ENCODE data around the gene FNDC3B.

Gene FNDC3B

DNA sequence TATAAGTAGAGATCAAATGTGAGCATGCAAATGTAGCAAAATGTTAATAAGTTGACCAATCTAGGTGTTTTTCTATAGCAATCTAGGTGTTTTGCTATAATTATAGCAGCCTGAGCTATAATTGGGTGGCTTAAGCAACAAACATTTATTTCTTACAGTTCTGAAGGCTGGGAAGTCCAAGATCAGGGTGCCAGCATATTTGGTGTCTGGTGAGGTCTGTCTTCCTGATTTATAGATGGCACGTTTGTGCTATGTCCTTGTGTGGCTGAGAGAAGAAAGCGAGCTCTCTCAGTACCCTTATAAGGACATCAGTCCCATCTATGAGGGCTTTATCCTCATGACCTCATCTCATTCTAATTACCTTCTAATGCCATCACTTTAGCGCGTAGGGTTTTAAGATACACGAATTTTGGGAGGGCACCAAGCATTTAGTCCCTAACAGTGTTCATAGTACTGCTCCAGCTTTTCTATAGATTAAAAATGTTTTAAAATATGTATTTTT is 237.8 kb downstream of the FNDC3B start:
- Histone ChIP-seq H3K36me3 (ENCODE audit: insufficient read depth, low read length) (peaks cover 2% of the 10 kb centered on the region), H3K9me3 (ENCODE audit: control insufficient read depth, insufficient read depth, low read length) (no peaks in the 10 kb centered on the region), H3K9ac (ENCODE audit: low read depth, low read length) (no peak overlapping the region), H3K4me1 (ENCODE audit: insufficient read depth, low read length) (no peaks in the 10 kb centered on the region; the same call in 1 of the 2 replicates)

DNA sequence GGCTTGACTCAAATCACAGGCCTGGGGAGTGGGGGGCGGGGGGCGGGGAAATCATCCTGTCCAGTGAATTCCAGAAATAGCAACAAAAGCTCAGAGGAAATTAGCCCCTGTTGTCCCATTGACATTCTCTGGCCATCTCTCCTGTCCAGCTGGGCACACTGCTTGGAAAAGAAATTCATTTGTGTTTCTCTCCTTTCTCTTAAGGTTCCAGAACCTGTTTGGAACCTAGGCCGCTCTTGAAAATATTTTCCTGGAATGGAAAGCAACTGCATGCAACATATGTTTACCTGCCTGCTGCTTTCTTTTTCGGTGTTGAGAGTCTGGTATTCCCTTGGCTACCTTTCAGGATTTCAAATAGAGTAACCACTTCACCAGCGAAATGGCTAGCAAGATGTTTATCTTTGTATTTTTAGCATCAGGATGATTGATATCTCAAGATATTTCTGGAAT is 239.8 kb downstream of the FNDC3B start:
- Histone ChIP-seq H3K4me1 (ENCODE audit: insufficient read depth, low read length) (no peaks in the 10 kb centered on the region; the same call in 1 of the 2 replicates), H3K9me3 (ENCODE audit: control insufficient read depth, insufficient read depth, low read length) (no peaks in the 10 kb centered on the region), H3K9ac (ENCODE audit: low read depth, low read length) (no peak overlapping the region), H3K36me3 (ENCODE audit: insufficient read depth, low read length) (peaks cover 2% of the 10 kb centered on the region)

DNA sequence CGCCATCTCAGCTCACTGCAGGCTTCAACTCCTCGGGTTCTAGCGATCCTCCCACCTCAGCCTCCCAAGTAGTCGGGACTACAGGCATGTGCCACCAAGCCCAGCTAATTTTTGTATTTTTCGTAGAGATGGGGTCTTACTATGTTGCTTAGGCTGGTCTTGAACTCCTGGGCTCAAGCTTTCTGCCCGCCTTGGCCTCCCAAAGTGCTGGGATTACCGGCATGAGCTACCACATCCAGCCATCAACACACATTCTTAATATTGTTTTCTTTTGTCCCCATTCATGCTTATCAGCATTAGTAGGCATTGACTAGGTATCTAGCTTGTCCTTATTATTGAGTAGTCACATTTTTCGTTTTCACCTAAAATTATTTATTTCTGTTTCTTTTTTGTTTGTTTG is 240.6 kb downstream of the FNDC3B start:
- peaks cover 2% of the 10 kb centered on the region for H3K36me3 ChIP-seq (ENCODE audit: insufficient read depth, low read length)
- H3K9me3 ChIP-seq (ENCODE audit: control insufficient read depth, insufficient read depth, low read length): no peaks in the 10 kb centered on the region
- H3K9ac ChIP-seq (ENCODE audit: low read depth, low read length): no peak overlapping the region
- peaks cover under 1% of the 10 kb centered on the region; the same call in 1 of the 2 replicates for H3K4me1 ChIP-seq (ENCODE audit: insufficient read depth, low read length)

GRCh38 chr3:172280406-172281051 is 241.2 kb downstream of the FNDC3B start:
- Histone ChIP-seq H3K9ac (ENCODE audit: low read depth, low read length) (no peak overlapping the region), H3K4me1 (ENCODE audit: insufficient read depth, low read length) (peaks cover 5% of the 10 kb centered on the region; the same call in 1 of the 2 replicates), H3K36me3 (ENCODE audit: insufficient read depth, low read length) (peaks cover 2% of the 10 kb centered on the region), H3K9me3 (ENCODE audit: control insufficient read depth, insufficient read depth, low read length) (no peaks in the 10 kb centered on the region)

- no peaks in the 10 kb centered on the region for H3K9me3 ChIP-seq (ENCODE audit: control insufficient read depth, insufficient read depth, low read length)
- H3K36me3 ChIP-seq (ENCODE audit: insufficient read depth, low read length): peaks cover 2% of the 10 kb centered on the region; the same call in 1 of the 2 replicates
- H3K4me1 ChIP-seq (ENCODE audit: insufficient read depth, low read length): peaks cover 5% of the 10 kb centered on the region; the same call in 1 of the 2 replicates
- no peak overlapping the region for H3K9ac ChIP-seq (ENCODE audit: low read depth, low read length)
These were observed 242.5 kb downstream of the FNDC3B start for GRCh38 chr3:172281884-172282283.

DNA sequence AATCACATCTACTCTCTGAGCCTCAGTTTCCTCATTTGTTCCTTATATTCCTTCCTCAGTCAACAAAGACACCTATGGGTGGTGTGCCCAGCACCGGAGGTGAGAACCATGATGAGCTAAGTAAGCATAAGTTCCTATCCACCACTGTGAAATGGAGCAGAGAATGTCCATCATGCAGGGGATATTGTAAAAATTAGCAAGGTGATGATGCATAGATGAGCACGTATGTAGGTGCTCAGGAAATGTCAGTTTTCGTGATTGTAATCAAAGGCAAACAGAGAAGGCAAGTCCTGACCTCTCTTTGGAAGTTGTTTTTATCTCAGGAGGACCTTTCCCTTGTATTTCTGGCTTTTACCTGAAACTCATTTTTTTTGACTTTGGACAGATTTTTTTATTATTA is 243.5 kb downstream of the FNDC3B start:
- Histone ChIP-seq H3K9ac (ENCODE audit: low read depth, low read length) (no peak overlapping the region), H3K36me3 (ENCODE audit: insufficient read depth, low read length) (no peaks in the 10 kb centered on the region), H3K9me3 (ENCODE audit: control insufficient read depth, insufficient read depth, low read length) (no peaks in the 10 kb centered on the region), H3K4me1 (ENCODE audit: insufficient read depth, low read length) (peaks cover 5% of the 10 kb centered on the region; the same call in 1 of the 2 replicates)

GRCh38 chr3:172283841-172284357 is 244.5 kb downstream of the FNDC3B start:
- Histone ChIP-seq H3K36me3 (ENCODE audit: insufficient read depth, low read length) (peaks cover 6% of the 10 kb centered on the region; the same call in 1 of the 2 replicates), H3K9me3 (ENCODE audit: control insufficient read depth, insufficient read depth, low read length) (no peaks in the 10 kb centered on the region)

GRCh38 chr3:172285844-172286243 is 246.5 kb downstream of the FNDC3B start:
- 0 out of 2 replicates have a peak, but pooled peaks cover 5% of the 10 kb centered on the region for H3K4me1 ChIP-seq (ENCODE audit: insufficient read depth, low read length)
- no peak overlapping the region for H3K9ac ChIP-seq (ENCODE audit: low read depth, low read length)
- peaks cover 7% of the 10 kb centered on the region; the same call in 1 of the 2 replicates for H3K36me3 ChIP-seq (ENCODE audit: insufficient read depth, low read length)
- H3K9me3 ChIP-seq (ENCODE audit: control insufficient read depth, insufficient read depth, low read length): no peaks in the 10 kb centered on the region

More at GRCh38 chr3:172283841-172284357, 244.5 kb downstream of the FNDC3B start:
- Histone ChIP-seq H3K9ac (ENCODE audit: low read depth, low read length) (no peak overlapping the region), H3K4me1 (ENCODE audit: insufficient read depth, low read length) (peaks cover 5% of the 10 kb centered on the region; the same call in 1 of the 2 replicates)

- Histone ChIP-seq H3K4me1 (ENCODE audit: insufficient read depth, low read length) (0 out of 2 replicates have a peak, but pooled peaks cover 5% of the 10 kb centered on the region), H3K9me3 (ENCODE audit: control insufficient read depth, insufficient read depth, low read length) (no peaks in the 10 kb centered on the region), H3K9ac (ENCODE audit: low read depth, low read length) (no peak overlapping the region), H3K36me3 (ENCODE audit: insufficient read depth, low read length) (peaks cover 7% of the 10 kb centered on the region; the same call in 1 of the 2 replicates)
These were observed 247.3 kb downstream of the FNDC3B start for GRCh38 chr3:172286548-172287148.

GRCh38 chr3:172287937-172288477 is 248.6 kb downstream of the FNDC3B start:
- Histone ChIP-seq H3K9me3 (ENCODE audit: control insufficient read depth, insufficient read depth, low read length) (no peaks in the 10 kb centered on the region), H3K9ac (ENCODE audit: low read depth, low read length) (no peak overlapping the region), H3K4me1 (ENCODE audit: insufficient read depth, low read length) (0 out of 2 replicates have a peak, but pooled peaks cover 5% of the 10 kb centered on the region), H3K36me3 (ENCODE audit: insufficient read depth, low read length) (peaks cover 7% of the 10 kb centered on the region; the same call in 1 of the 2 replicates)

DNA sequence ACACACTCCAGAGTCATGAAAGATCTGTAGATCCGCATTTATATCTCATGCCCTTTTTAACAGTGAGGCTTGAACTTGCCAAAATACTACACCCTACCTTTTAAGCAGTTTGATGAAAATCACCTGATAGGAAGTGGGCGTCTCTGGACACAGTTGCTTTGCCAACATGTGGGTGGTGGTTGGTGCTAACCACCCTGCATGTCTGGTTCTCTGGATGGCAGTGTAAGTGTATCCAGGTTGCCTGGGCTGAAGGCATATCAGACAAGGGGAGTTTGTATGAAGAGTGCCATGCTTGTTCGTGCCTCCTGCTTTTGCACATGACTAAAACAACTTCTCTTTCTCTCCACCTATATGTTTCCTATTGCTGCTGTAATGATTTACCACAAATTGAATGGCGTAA is 249.3 kb downstream of the FNDC3B start:
- Histone ChIP-seq H3K9me3 (ENCODE audit: control insufficient read depth, insufficient read depth, low read length) (no peaks in the 10 kb centered on the region), H3K4me1 (ENCODE audit: insufficient read depth, low read length) (0 out of 2 replicates have a peak, but pooled peaks cover 5% of the 10 kb centered on the region), H3K36me3 (ENCODE audit: insufficient read depth, low read length) (peaks cover 7% of the 10 kb centered on the region; the same call in 1 of the 2 replicates), H3K9ac (ENCODE audit: low read depth, low read length) (no peak overlapping the region)

GRCh38 chr3:172289583-172289982 is 250.2 kb downstream of the FNDC3B start:
- H3K9ac ChIP-seq (ENCODE audit: low read depth, low read length): no peak overlapping the region
- H3K9me3 ChIP-seq (ENCODE audit: control insufficient read depth, insufficient read depth, low read length): no peaks in the 10 kb centered on the region
- H3K36me3 ChIP-seq (ENCODE audit: insufficient read depth, low read length): peaks cover 7% of the 10 kb centered on the region; the same call in 1 of the 2 replicates
- 0 out of 2 replicates have a peak, but pooled peaks cover 5% of the 10 kb centered on the region for H3K4me1 ChIP-seq (ENCODE audit: insufficient read depth, low read length)

GRCh38 chr3:172290457-172290856 is 251.1 kb downstream of the FNDC3B start:
- H3K4me1 ChIP-seq (ENCODE audit: insufficient read depth, low read length): no peaks in the 10 kb centered on the region
- H3K9me3 ChIP-seq (ENCODE audit: control insufficient read depth, insufficient read depth, low read length): no peaks in the 10 kb centered on the region
- H3K36me3 ChIP-seq (ENCODE audit: insufficient read depth, low read length): peaks cover 9% of the 10 kb centered on the region
- no peak overlapping the region for H3K9ac ChIP-seq (ENCODE audit: low read depth, low read length)

GRCh38 chr3:172291650-172292049 is 252.3 kb downstream of the FNDC3B start:
- Histone ChIP-seq H3K4me1 (ENCODE audit: insufficient read depth, low read length) (no peaks in the 10 kb centered on the region), H3K36me3 (ENCODE audit: insufficient read depth, low read length) (peaks cover 9% of the 10 kb centered on the region), H3K9ac (ENCODE audit: low read depth, low read length) (no peak overlapping the region), H3K9me3 (ENCODE audit: control insufficient read depth, insufficient read depth, low read length) (no peaks in the 10 kb centered on the region)
